ENCODE results near the gene OR52B6. TPM values are rescaled to one million over a fixed set of nuclear protein-coding genes. Genes with fewer than 3 reads are reported as not detected.
"Not testable (repeated sequence)": the region's sequence is repeated elsewhere in the genome, so short reads cannot be mapped to it uniquely, and the experiment has no call there.

The OR52B6 gene
- polyA plus RNA-seq, 1 donor from 2014 or later, result not detected

- Histone ChIP-seq H3K9me2 (ENCODE audit: insufficient read depth, low read length) (no peaks in the 10 kb centered on the region), H4K20me1 (ENCODE audit: insufficient read depth) (no peaks in the 10 kb centered on the region), H3K27ac (ENCODE audit: low read length) (no peak overlapping the region), H3K27me3 (ENCODE audit: insufficient read depth, low read depth, low read length) (no peaks in the 10 kb centered on the region), H3K79me2 (replicated peaks; ENCODE audit: insufficient read depth, low read length) (no peaks in the 10 kb centered on the region), H3F3A (ENCODE audit: insufficient read depth, low read length, poor library complexity, severe bottlenecking) (no peaks in the 10 kb centered on the region), H3K4me3 (ENCODE audit: low read length) (no peak overlapping the region), H3K9ac (ENCODE audit: low read length) (no peak overlapping the region), H3K4me2 (ENCODE audit: low read length) (no peak overlapping the region), H2AFZ (ENCODE audit: low read depth, low read length) (no peak overlapping the region), H3K9me3 (ENCODE audit: low read length) (no peaks in the 10 kb centered on the region), H3K36me3 (ENCODE audit: insufficient read depth, low read length) (no peaks in the 10 kb centered on the region)
- TF ChIP-seq, protein P1, sequence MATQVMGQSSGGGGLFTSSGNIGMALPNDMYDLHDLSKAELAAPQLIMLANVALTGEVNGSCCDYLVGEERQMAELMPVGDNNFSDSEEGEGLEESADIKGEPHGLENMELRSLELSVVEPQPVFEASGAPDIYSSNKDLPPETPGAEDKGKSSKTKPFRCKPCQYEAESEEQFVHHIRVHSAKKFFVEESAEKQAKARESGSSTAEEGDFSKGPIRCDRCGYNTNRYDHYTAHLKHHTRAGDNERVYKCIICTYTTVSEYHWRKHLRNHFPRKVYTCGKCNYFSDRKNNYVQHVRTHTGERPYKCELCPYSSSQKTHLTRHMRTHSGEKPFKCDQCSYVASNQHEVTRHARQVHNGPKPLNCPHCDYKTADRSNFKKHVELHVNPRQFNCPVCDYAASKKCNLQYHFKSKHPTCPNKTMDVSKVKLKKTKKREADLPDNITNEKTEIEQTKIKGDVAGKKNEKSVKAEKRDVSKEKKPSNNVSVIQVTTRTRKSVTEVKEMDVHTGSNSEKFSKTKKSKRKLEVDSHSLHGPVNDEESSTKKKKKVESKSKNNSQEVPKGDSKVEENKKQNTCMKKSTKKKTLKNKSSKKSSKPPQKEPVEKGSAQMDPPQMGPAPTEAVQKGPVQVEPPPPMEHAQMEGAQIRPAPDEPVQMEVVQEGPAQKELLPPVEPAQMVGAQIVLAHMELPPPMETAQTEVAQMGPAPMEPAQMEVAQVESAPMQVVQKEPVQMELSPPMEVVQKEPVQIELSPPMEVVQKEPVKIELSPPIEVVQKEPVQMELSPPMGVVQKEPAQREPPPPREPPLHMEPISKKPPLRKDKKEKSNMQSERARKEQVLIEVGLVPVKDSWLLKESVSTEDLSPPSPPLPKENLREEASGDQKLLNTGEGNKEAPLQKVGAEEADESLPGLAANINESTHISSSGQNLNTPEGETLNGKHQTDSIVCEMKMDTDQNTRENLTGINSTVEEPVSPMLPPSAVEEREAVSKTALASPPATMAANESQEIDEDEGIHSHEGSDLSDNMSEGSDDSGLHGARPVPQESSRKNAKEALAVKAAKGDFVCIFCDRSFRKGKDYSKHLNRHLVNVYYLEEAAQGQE (IDR thresholded peaks at IDR 0.05; ENCODE audit: borderline replicate concordance), result no peak
- TF ChIP-seq SMC3 (conservative IDR thresholded peaks at IDR 0.05; ENCODE audit: poor library complexity) (peak; percentile 43), MXI1 (conservative IDR thresholded peaks at IDR 0.05; ENCODE audit: poor library complexity, severe bottlenecking) (no peak), POLR2AphosphoS5 (IDR thresholded peaks at IDR 0.05) (no peak), RAD21 (conservative IDR thresholded peaks at IDR 0.05) (peak; percentile 27), EP300 (conservative IDR thresholded peaks at IDR 0.05; ENCODE audit: poor library complexity, severe bottlenecking) (no peak), TAF1 (IDR thresholded peaks at IDR 0.05; ENCODE audit: low read depth) (no peak), EZH2 (IDR thresholded peaks at IDR 0.05; ENCODE audit: borderline replicate concordance, insufficient read depth, low read length, poor library complexity, severe bottlenecking) (no peak)
- TF ChIP-seq, protein P2, sequence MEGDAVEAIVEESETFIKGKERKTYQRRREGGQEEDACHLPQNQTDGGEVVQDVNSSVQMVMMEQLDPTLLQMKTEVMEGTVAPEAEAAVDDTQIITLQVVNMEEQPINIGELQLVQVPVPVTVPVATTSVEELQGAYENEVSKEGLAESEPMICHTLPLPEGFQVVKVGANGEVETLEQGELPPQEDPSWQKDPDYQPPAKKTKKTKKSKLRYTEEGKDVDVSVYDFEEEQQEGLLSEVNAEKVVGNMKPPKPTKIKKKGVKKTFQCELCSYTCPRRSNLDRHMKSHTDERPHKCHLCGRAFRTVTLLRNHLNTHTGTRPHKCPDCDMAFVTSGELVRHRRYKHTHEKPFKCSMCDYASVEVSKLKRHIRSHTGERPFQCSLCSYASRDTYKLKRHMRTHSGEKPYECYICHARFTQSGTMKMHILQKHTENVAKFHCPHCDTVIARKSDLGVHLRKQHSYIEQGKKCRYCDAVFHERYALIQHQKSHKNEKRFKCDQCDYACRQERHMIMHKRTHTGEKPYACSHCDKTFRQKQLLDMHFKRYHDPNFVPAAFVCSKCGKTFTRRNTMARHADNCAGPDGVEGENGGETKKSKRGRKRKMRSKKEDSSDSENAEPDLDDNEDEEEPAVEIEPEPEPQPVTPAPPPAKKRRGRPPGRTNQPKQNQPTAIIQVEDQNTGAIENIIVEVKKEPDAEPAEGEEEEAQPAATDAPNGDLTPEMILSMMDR (IDR thresholded peaks at IDR 0.05; ENCODE audit: poor library complexity, severe bottlenecking), result peak; percentile 56
Observed at GRCh38 chr11:5600374-5600851, 19.7 kb downstream of the OR52B6 start.

GRCh38 chr11:5602791-5603190, 22.1 kb downstream of the OR52B6 start:
- H3K9me2 ChIP-seq (ENCODE audit: insufficient read depth, low read length); H3K79me2 ChIP-seq (replicated peaks; ENCODE audit: insufficient read depth, low read length); H4K20me1 ChIP-seq (ENCODE audit: insufficient read depth); H3K36me3 ChIP-seq (ENCODE audit: insufficient read depth, low read length); H3F3A ChIP-seq (ENCODE audit: insufficient read depth, low read length, poor library complexity, severe bottlenecking); H3K27me3 ChIP-seq (ENCODE audit: insufficient read depth, low read depth, low read length); H2AFZ ChIP-seq (ENCODE audit: low read depth, low read length); H3K4me3 ChIP-seq (ENCODE audit: low read length); H3K4me2 ChIP-seq (ENCODE audit: low read length); H3K27ac ChIP-seq (ENCODE audit: low read length); H3K9me3 ChIP-seq (ENCODE audit: low read length); H3K9ac ChIP-seq (ENCODE audit: low read length): not testable (repeated sequence)

DNA sequence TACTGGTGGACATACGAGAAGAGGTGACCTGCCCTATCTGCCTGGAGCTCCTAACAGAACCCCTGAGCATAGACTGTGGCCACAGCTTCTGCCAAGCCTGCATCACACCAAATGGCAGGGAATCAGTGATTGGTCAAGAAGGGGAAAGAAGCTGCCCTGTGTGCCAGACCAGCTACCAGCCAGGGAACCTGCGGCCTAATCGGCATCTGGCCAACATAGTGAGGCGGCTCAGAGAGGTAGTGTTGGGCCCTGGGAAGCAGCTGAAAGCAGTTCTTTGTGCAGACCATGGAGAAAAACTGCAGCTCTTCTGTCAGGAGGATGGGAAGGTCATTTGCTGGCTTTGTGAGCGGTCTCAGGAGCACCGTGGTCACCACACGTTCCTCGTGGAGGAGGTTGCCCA, 22.6 kb downstream of the OR52B6 start:
- Histone ChIP-seq H4K20me1 (ENCODE audit: insufficient read depth) (no peaks in the 10 kb centered on the region), H3K27ac (ENCODE audit: low read length) (no peak overlapping the region), H3K79me2 (replicated peaks; ENCODE audit: insufficient read depth, low read length) (no peaks in the 10 kb centered on the region)

More for the DNA sequence above, 22.6 kb downstream of the OR52B6 start:
- Histone ChIP-seq H2AFZ (ENCODE audit: low read depth, low read length) (no peak overlapping the region), H3K9ac (ENCODE audit: low read length) (no peak overlapping the region), H3K9me3 (ENCODE audit: low read length) (no peaks in the 10 kb centered on the region), H3K4me2 (ENCODE audit: low read length) (no peak overlapping the region), H3F3A (ENCODE audit: insufficient read depth, low read length, poor library complexity, severe bottlenecking) (no peaks in the 10 kb centered on the region), H3K9me2 (ENCODE audit: insufficient read depth, low read length) (no peaks in the 10 kb centered on the region), H3K27me3 (ENCODE audit: insufficient read depth, low read depth, low read length) (no peaks in the 10 kb centered on the region), H3K4me3 (ENCODE audit: low read length) (no peak overlapping the region), H3K36me3 (ENCODE audit: insufficient read depth, low read length) (no peaks in the 10 kb centered on the region)
- TF ChIP-seq MXI1 (conservative IDR thresholded peaks at IDR 0.05; ENCODE audit: poor library complexity, severe bottlenecking), result no peak
- no peak for TF ChIP-seq SMC3 (conservative IDR thresholded peaks at IDR 0.05; ENCODE audit: poor library complexity)
